Measurements from ENCODE around the gene NOTCH4. TPM values are rescaled to one million over a fixed set of nuclear protein-coding genes. Genes with fewer than 3 reads are reported as not detected.

The NOTCH4 gene
- total and polyA plus RNA-seq, 9 of the 15 experiments (the other 6 are each of a cell fraction or from before 2014, with no cell fraction given): 0.24 to 4.3 (median 1.7) TPM

DNA sequence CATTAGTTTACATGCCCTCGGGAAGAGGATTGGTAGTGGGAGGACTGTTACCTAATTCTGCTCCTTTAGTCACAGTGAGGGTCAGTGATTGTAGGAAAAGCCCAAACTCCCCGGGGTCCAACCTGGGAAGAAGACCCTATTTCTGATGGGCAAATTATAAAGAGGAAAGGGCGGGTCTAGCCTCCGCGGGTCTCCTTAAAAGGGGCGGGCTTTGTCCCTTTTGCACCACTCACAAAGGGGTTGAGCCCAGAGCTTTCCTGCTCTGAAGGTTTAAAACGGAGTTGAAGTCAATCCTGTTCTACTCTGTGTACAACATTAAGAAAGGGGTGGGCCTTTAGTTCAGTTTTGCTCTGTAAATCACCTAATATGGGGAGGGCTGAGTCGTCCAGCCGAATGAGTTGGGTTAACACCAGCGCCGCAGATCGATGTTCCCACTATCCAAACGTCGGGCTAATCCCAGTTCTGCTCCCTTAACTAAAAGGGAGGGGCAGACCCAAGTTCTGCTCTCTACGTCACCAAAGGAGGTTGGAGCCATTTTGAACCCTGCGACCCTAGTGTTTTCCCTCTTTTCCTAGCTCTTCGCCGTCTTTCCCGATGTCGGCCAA, 46.6 kb downstream of the NOTCH4 start:
- intact Hi-C loops (cut with micrococcal nuclease): loop anchor here (2.0 to 10.0 kb wide), 3 partner anchors 46 to 512 kb away; partner anchors contain the start of genes C6orf47, CSNK2B, FKBPL and GPANK1
- Histone ChIP-seq H3K9me3 (replicated peaks; ENCODE audit: control insufficient read depth, insufficient read depth, low read depth, low read length) (no peaks in the 10 kb centered on the region), H4K20me1 (replicated peaks; ENCODE audit: control insufficient read depth, insufficient read depth, low read length) (no peaks in the 10 kb centered on the region), H3K4me2 (ENCODE audit: insufficient read depth, low read length) (peak overlapping the region; percentile 100), H3K79me2 (ENCODE audit: control insufficient read depth, insufficient read depth, low read length) (peaks cover 76% of the 10 kb centered on the region), H3K9ac (ENCODE audit: insufficient read depth in 1 of 2, low read depth in 2 of 2, low read length in 2 of 2) (peak overlapping the region; percentile 83 to 86; a peak in 3 of 4 replicates), H2AFZ (ENCODE audit: low read depth, low read length) (peak overlapping the region; percentile 92), H3K9me1 (ENCODE audit: control insufficient read depth, insufficient read depth, low read length) (peaks cover 7% of the 10 kb centered on the region), H3K27ac (ENCODE audit: extremely low read depth, low read depth, low read length) (peak overlapping the region; percentile 94), H3K4me1 (replicated peaks in 1 of 2; ENCODE audit: control insufficient read depth in 2 of 2, insufficient read depth in 2 of 2, low read length in 2 of 2) (peaks cover 34 to 61% of the 10 kb centered on the region in 2 experiments), H3K4me3 (peak overlapping the region; percentile 88), H3K36me3 (ENCODE audit: control insufficient read depth, insufficient read depth, low read length) (peaks cover 41% of the 10 kb centered on the region; the same call in 2 of the 3 replicates), H3K27me3 (ENCODE audit: control insufficient read depth in 2 of 2, insufficient read depth in 2 of 2, low read length in 2 of 2) (no peaks in the 10 kb centered on the region)
- in situ Hi-C loops (cut with MboI): no loop called here
- ChIA-PET CTCF (ENCODE audit: low intra/inter-chr PET ratio) (no interaction called here), POLR2A (interaction anchor here (0.5 to 4.5 kb wide), 20 partner anchors 9 to 371 kb away, joined by 3 to 30 read pairs (median 4); partner anchors contain the start of genes ATF6B, EGFL8, LSM2 and PBX2)
- ATAC-seq: peak; percentile 6; the same call in 1 of the 3 replicates
- under 1% methylated on average over 20 of the region's 20 CpGs for whole genome bisulfite sequencing (ENCODE audit: insufficient coverage, low coverage, missing lambda C conversion rate)
- peak; percentile 11 for FAIRE-seq
- peak; percentile 52 to 75 (median 54) for DNase-seq (ENCODE audit: extremely low read depth in 1 of 4, low spot score in 3 of 4)
- TSS peak; percentile 26 for BruUV-seq (replicated peaks)
- TF ChIP-seq CREM (IDR thresholded peaks at IDR 0.05; ENCODE audit: low read depth) (peak; percentile 82), IFI16 (CRISPR knock-in tag; IDR thresholded peaks at IDR 0.05) (0 out of 2 replicates have a peak, but pooled peaks have one; percentile 31), EWSR1 (IDR thresholded peaks at IDR 0.05; ENCODE audit: borderline replicate concordance, low read depth, partially characterized antibody) (no peak), PURB (CRISPR knock-in tag; IDR thresholded peaks at IDR 0.05; ENCODE audit: low read depth) (no peak), ZNF668 (CRISPR knock-in tag; IDR thresholded peaks at IDR 0.05) (no peak), FOSL1 (tag; conservative IDR thresholded peaks at IDR 0.05) (peak; percentile 45; the same call in 1 of the 2 replicates), ZNF165 (CRISPR knock-in tag; IDR thresholded peaks at IDR 0.05; ENCODE audit: borderline replicate concordance) (0 out of 2 replicates have a peak, but pooled peaks have one; percentile 73)
- TF ChIP-seq, protein P1, sequence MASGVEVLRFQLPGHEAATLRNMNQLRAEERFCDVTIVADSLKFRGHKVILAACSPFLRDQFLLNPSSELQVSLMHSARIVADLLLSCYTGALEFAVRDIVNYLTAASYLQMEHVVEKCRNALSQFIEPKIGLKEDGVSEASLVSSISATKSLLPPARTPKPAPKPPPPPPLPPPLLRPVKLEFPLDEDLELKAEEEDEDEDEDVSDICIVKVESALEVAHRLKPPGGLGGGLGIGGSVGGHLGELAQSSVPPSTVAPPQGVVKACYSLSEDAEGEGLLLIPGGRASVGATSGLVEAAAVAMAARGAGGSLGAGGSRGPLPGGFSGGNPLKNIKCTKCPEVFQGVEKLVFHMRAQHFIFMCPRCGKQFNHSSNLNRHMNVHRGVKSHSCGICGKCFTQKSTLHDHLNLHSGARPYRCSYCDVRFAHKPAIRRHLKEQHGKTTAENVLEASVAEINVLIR (CRISPR knock-in tag; IDR thresholded peaks at IDR 0.05): peak; percentile 67
- TF ChIP-seq, protein P2, sequence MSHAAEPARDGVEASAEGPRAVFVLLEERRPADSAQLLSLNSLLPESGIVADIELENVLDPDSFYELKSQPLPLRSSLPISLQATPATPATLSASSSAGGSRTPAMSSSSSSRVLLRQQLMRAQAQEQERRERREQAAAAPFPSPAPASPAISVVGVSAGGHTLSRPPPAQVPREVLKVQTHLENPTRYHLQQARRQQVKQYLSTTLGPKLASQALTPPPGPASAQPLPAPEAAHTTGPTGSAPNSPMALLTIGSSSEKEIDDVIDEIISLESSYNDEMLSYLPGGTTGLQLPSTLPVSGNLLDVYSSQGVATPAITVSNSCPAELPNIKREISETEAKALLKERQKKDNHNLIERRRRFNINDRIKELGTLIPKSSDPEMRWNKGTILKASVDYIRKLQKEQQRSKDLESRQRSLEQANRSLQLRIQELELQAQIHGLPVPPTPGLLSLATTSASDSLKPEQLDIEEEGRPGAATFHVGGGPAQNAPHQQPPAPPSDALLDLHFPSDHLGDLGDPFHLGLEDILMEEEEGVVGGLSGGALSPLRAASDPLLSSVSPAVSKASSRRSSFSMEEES (CRISPR knock-in tag; IDR thresholded peaks at IDR 0.05): 0 out of 2 replicates have a peak, but pooled peaks have one; percentile 3
- TF ChIP-seq, protein P3, sequence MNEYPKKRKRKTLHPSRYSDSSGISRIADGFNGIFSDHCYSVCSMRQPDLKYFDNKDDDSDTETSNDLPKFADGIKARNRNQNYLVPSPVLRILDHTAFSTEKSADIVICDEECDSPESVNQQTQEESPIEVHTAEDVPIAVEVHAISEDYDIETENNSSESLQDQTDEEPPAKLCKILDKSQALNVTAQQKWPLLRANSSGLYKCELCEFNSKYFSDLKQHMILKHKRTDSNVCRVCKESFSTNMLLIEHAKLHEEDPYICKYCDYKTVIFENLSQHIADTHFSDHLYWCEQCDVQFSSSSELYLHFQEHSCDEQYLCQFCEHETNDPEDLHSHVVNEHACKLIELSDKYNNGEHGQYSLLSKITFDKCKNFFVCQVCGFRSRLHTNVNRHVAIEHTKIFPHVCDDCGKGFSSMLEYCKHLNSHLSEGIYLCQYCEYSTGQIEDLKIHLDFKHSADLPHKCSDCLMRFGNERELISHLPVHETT (CRISPR knock-in tag; conservative IDR thresholded peaks at IDR 0.05 in 1 of 2, IDR thresholded peaks at IDR 0.05 in 1 of 2): peak in 1 of 2 experiments; percentile 64; a peak in 1 of 4 replicates
- TF ChIP-seq, protein P4, sequence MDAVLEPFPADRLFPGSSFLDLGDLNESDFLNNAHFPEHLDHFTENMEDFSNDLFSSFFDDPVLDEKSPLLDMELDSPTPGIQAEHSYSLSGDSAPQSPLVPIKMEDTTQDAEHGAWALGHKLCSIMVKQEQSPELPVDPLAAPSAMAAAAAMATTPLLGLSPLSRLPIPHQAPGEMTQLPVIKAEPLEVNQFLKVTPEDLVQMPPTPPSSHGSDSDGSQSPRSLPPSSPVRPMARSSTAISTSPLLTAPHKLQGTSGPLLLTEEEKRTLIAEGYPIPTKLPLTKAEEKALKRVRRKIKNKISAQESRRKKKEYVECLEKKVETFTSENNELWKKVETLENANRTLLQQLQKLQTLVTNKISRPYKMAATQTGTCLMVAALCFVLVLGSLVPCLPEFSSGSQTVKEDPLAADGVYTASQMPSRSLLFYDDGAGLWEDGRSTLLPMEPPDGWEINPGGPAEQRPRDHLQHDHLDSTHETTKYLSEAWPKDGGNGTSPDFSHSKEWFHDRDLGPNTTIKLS (IDR thresholded peaks at IDR 0.05; ENCODE audit: borderline replicate concordance, low read depth): 0 out of 2 replicates have a peak, but pooled peaks have one; percentile 9
- TF ChIP-seq, protein P5, sequence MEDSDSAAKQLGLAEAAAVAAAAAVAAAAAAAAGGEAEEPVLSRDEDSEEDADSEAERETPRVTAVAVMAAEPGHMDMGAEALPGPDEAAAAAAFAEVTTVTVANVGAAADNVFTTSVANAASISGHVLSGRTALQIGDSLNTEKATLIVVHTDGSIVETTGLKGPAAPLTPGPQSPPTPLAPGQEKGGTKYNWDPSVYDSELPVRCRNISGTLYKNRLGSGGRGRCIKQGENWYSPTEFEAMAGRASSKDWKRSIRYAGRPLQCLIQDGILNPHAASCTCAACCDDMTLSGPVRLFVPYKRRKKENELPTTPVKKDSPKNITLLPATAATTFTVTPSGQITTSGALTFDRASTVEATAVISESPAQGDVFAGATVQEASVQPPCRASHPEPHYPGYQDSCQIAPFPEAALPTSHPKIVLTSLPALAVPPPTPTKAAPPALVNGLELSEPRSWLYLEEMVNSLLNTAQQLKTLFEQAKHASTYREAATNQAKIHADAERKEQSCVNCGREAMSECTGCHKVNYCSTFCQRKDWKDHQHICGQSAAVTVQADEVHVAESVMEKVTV (CRISPR knock-in tag; IDR thresholded peaks at IDR 0.05): 0 out of 2 replicates have a peak, but pooled peaks have one; percentile 40

All from K562 (cell line).